ENCODE results near the gene FCHO2.

DNA sequence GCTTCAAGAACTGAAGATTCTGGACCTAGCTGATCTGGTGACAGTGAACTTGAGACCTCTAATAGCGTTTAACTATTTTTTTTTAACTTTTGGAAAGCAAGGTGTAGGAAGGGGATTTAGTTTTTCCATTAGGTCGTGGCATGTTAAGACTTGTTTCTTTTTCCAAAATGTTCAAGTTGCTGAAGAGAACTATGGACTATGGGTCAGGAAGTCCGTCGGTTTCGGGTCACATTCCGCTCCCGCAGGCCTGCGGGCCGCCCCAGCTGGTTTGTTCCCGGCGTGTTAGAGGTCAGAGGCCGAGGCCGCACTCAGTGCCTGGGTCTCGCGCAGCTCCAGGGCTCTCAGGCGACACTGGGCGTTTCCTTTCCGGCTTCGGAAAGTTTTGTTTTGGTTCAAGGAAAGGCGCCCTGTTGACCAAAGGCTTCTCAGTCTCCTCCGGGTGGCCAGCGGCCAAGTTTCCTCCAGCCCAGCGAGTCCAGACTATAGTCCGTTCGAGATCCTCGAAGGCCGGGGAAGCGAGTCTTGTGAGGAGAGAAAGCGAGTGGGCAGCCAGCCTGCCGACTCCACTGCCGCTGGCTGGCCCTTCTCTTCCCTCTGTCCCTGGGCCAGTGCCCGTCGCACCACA, 586 bp upstream of the FCHO2 start:
- TF ChIP-seq, protein P1, sequence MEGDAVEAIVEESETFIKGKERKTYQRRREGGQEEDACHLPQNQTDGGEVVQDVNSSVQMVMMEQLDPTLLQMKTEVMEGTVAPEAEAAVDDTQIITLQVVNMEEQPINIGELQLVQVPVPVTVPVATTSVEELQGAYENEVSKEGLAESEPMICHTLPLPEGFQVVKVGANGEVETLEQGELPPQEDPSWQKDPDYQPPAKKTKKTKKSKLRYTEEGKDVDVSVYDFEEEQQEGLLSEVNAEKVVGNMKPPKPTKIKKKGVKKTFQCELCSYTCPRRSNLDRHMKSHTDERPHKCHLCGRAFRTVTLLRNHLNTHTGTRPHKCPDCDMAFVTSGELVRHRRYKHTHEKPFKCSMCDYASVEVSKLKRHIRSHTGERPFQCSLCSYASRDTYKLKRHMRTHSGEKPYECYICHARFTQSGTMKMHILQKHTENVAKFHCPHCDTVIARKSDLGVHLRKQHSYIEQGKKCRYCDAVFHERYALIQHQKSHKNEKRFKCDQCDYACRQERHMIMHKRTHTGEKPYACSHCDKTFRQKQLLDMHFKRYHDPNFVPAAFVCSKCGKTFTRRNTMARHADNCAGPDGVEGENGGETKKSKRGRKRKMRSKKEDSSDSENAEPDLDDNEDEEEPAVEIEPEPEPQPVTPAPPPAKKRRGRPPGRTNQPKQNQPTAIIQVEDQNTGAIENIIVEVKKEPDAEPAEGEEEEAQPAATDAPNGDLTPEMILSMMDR (IDR thresholded peaks at IDR 0.05), result no peak
- TF ChIP-seq EZH2 (IDR thresholded peaks at IDR 0.05), result no peak
- TF ChIP-seq EZH2phosphoT487 (IDR thresholded peaks at IDR 0.05), result no peak

Measured in neural progenitor cell (in vitro differentiated cells).